SJSA1 (cell line): ENCODE measurements around the gene GNB1. TPM values are rescaled to one million over a fixed set of nuclear protein-coding genes. Genes with fewer than 3 reads are reported as not detected.
"Not testable (repeated sequence)": the region's sequence is repeated elsewhere in the genome, so short reads cannot be mapped to it uniquely, and the experiment has no call there.

Experiments
- DNase-seq, 2 experiments: peaks; one replicate each; pipeline ENCODE4 v3.0.0-alpha.2; 2015 to 2020; ENCODE audit warnings: low spot score in 2 of 2, low read depth in 1 of 2
- H3K27ac ChIP-seq: fragments of 250-450 bp; sonication (Bioruptor Pico); 2 replicates; pipeline ENCODE4 v1.5.1; 2020; ENCODE audit warnings: mild to moderate bottlenecking, moderate library complexity
- H3K27me3 ChIP-seq: fragments of 250-450 bp; sonication (Bioruptor Pico); replicated peaks from 2 replicates; pipeline ENCODE4 v1.5.1; 2020; ENCODE audit warnings: mild to moderate bottlenecking, moderate library complexity
- H3K36me3 ChIP-seq: fragments of 250-450 bp; sonication (Bioruptor Pico); 2 replicates; pipeline ENCODE4 v1.5.1; 2020; ENCODE audit warnings: mild to moderate bottlenecking
- H3K4me1 ChIP-seq: fragments of 250-450 bp; sonication (Bioruptor Pico); replicated peaks from 2 replicates; pipeline ENCODE4 v1.6.1; 2021; ENCODE audit warnings: mild to moderate bottlenecking
- H3K4me3 ChIP-seq: fragments of 250-450 bp; sonication (Bioruptor Pico); 2 replicates; pipeline ENCODE4 v1.5.1; 2020; ENCODE audit warnings: mild to moderate bottlenecking
- H3K9me3 ChIP-seq: fragments of 250-450 bp; sonication (Bioruptor Pico); replicated peaks from 2 replicates; pipeline ENCODE4 v1.5.1; 2020; ENCODE audit warnings: mild to moderate bottlenecking
- total RNA-seq: library from RNA; depleted of rRNA; stranded (reverse); fragments of >200 nt; shearing (Covaris generic); gene quantifications from 2 replicates; pipeline ENCODE4 v1.2.3, GENCODE V29; 2014; rRNA removed

The GNB1 gene
- 98.9 and 108 TPM in 2 replicates for total RNA-seq

DNA sequence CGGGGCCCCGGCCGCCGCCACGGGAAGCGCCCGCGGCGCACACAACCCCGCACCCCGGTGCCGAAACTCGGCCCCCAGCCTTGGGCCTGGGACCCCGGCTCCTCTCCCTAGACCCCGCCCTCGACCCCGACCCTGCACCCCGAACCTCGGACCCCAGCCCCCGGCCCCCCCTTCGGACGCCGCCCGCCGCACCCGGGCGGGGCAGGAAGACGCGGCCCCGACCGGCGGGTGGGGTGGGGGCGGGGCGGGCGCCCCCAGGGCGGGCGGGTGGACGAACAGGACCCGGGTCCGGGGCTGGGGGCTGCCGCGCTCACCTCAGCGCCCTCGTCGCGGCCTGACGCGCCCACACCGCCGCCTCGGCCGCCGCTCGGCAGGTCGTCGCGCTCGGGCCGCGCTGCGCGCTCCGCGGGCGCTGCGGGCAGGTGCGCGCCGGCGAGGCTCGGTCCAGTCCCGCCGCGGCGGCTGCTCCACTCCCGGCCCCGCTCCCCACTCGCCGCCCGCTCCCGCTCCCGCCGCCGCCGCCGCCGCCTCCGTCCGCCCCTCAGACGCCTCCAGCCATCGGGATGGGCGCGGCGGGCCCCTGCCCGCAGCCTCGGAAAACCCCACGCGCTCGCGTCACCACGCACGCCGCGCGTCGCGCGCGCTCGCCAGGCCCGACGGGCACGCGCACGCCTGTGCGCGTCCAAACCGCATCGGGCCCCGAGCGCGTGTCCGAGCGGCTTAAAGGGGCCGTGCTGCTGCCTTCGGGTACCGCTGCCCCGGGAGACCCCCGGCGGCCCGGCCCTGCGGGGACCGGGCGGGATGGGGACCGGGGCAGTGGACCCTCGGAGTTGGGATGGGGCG lies at the start of gene GNB1:
GNB1 (minus strand) TSS at position 582 of the 843 bp plus-strand sequence. CDS start 65,634 bp downstream, outside the sequence.
- peaks cover 32% of the 10 kb centered on the region for H3K36me3 ChIP-seq
- no peaks in the 10 kb centered on the region for H3K9me3 ChIP-seq
- H3K4me1 ChIP-seq: peaks cover 27% of the 10 kb centered on the region
- H3K27me3 ChIP-seq: no peaks in the 10 kb centered on the region
- peak within 1 kb of the TSS; percentile 90 for H3K27ac ChIP-seq
- peak; percentile 81 to 86 for DNase-seq
- peak within 1 kb of the TSS; percentile 98 for H3K4me3 ChIP-seq

- Histone ChIP-seq H3K4me1 (peaks cover 17% of the 10 kb centered on the region), H3K27me3 (peaks cover 10% of the 10 kb centered on the region; the same call in 1 of the 2 replicates), H3K9me3 (0 out of 2 replicates have a peak, but pooled peaks cover 2% of the 10 kb centered on the region), H3K4me3 (no peak overlapping the region), H3K27ac (no peak overlapping the region), H3K36me3 (no peaks in the 10 kb centered on the region)
- DNase-seq: no peak
These were observed 49.2 kb upstream of the GNB1 start for GRCh38 chr1:1940123-1940425.

- no peaks in the 10 kb centered on the region for H3K36me3 ChIP-seq
- H3K4me1 ChIP-seq: peaks cover 17% of the 10 kb centered on the region
- peaks cover 10% of the 10 kb centered on the region; the same call in 1 of the 2 replicates for H3K27me3 ChIP-seq
- H3K9me3 ChIP-seq: 0 out of 2 replicates have a peak, but pooled peaks cover 2% of the 10 kb centered on the region
- DNase-seq: no peak
- H3K4me3 ChIP-seq: no peak overlapping the region
- no peak overlapping the region for H3K27ac ChIP-seq
These were observed 48.6 kb upstream of the GNB1 start for GRCh38 chr1:1939296-1940122.

- no peak for DNase-seq
- no peaks in the 10 kb centered on the region for H3K36me3 ChIP-seq
- H3K4me1 ChIP-seq: peaks cover 12% of the 10 kb centered on the region
- H3K27ac ChIP-seq: no peak overlapping the region
- H3K9me3 ChIP-seq: 0 out of 2 replicates have a peak, but pooled peaks cover 2% of the 10 kb centered on the region
- no peak overlapping the region for H3K4me3 ChIP-seq
- peaks cover 10% of the 10 kb centered on the region; the same call in 1 of the 2 replicates for H3K27me3 ChIP-seq
These were observed 47.9 kb upstream of the GNB1 start for GRCh38 chr1:1938613-1939295.

DNA sequence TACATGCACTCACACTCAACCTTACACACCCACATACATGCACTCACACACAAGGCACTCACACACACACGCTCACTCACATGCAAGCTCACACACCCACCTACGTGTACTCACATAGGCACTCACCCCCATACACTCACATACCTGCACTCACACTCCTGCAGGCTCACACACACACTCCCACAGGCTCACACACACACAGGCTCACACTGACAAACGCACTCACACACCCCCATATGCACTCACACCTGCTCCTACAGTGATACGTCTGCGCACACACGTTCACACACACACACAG lies 47.3 kb upstream of the GNB1 start:
- Histone ChIP-seq H3K4me1 (peaks cover 9% of the 10 kb centered on the region), H3K36me3 (no peaks in the 10 kb centered on the region), H3K27me3 (peaks cover 10% of the 10 kb centered on the region; the same call in 1 of the 2 replicates), H3K27ac (no peak overlapping the region), H3K9me3 (0 out of 2 replicates have a peak, but pooled peaks cover 2% of the 10 kb centered on the region), H3K4me3 (no peak overlapping the region)
- DNase-seq: no peak

DNA sequence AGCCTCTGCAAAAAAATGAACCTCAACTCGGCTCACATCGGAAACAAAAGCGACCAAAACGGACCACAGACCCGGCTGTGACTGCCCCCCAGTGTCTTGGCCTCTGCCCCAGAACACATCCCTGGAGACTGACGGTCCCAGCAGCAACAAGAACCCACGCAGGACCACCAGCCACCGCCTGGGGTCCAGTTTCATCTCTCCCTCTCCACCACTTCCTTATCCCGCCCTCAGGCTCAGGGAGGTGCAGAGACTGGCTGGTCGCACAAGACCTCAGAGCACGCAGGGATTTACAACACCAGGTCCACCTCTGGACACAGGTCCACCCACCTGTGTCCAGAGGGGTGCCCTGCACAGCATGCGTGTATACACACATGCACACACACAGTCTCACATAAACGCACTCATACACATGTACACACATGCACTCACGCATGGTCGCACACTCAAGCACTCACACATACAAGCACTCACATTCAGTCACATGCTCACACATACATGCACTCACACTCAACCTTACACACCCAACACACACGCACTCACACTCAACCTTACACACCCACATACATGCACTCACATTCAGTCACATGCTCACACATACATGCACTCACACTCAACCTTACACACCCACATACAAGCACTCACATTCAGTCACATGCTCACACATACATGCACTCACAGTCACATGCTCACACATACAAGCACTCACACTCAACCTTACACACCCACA lies 46.8 kb upstream of the GNB1 start:
- no peak for DNase-seq
- Histone ChIP-seq H3K9me3 (0 out of 2 replicates have a peak, but pooled peaks cover 2% of the 10 kb centered on the region), H3K27ac (no peak overlapping the region), H3K4me1 (peaks cover 4% of the 10 kb centered on the region), H3K4me3 (no peak overlapping the region), H3K27me3 (peaks cover 10% of the 10 kb centered on the region; the same call in 1 of the 2 replicates), H3K36me3 (no peaks in the 10 kb centered on the region)

GRCh38 chr1:1937061-1937460 lies 46.2 kb upstream of the GNB1 start:
- DNase-seq: no peak
- H3K27me3 ChIP-seq: peaks cover 8% of the 10 kb centered on the region; the same call in 1 of the 2 replicates
- H3K4me3 ChIP-seq: no peak overlapping the region
- H3K9me3 ChIP-seq: 0 out of 2 replicates have a peak, but pooled peaks cover 2% of the 10 kb centered on the region
- no peaks in the 10 kb centered on the region for H3K4me1 ChIP-seq
- no peak overlapping the region for H3K27ac ChIP-seq
- H3K36me3 ChIP-seq: no peaks in the 10 kb centered on the region

- H3K27me3 ChIP-seq, H3K27ac ChIP-seq, H3K36me3 ChIP-seq, H3K4me1 ChIP-seq, DNase-seq, H3K9me3 ChIP-seq, H3K4me3 ChIP-seq: not testable (repeated sequence)
These were observed 44.0 kb upstream of the GNB1 start for GRCh38 chr1:1934848-1935247.

GRCh38 chr1:1929639-1930545 lies 39.0 kb upstream of the GNB1 start:
- H3K27ac ChIP-seq: no peak overlapping the region

GRCh38 chr1:1929102-1929638 lies 38.3 kb upstream of the GNB1 start:
- no peak overlapping the region for H3K27ac ChIP-seq

More at GRCh38 chr1:1929639-1930545, 39.0 kb upstream of the GNB1 start:
- no peak overlapping the region for H3K4me3 ChIP-seq
- no peak for DNase-seq
- H3K9me3 ChIP-seq: no peaks in the 10 kb centered on the region
- H3K36me3 ChIP-seq: no peaks in the 10 kb centered on the region
- H3K27me3 ChIP-seq: peaks cover 5% of the 10 kb centered on the region
- no peaks in the 10 kb centered on the region for H3K4me1 ChIP-seq

GRCh38 chr1:1928231-1929101 lies 37.6 kb upstream of the GNB1 start:
- Histone ChIP-seq H3K9me3 (no peaks in the 10 kb centered on the region), H3K27me3 (peaks cover 5% of the 10 kb centered on the region), H3K4me1 (no peaks in the 10 kb centered on the region), H3K27ac (no peak overlapping the region), H3K36me3 (no peaks in the 10 kb centered on the region), H3K4me3 (no peak overlapping the region)
- no peak for DNase-seq

More at GRCh38 chr1:1929102-1929638, 38.3 kb upstream of the GNB1 start:
- H3K9me3 ChIP-seq: no peaks in the 10 kb centered on the region
- H3K36me3 ChIP-seq: no peaks in the 10 kb centered on the region
- no peaks in the 10 kb centered on the region for H3K4me1 ChIP-seq
- no peak for DNase-seq
- peaks cover 5% of the 10 kb centered on the region for H3K27me3 ChIP-seq
- H3K4me3 ChIP-seq: no peak overlapping the region
